Mucosa of gallbladder (tissue), 1 donor: ENCODE data around the gene KCNMB1. TPM values are rescaled to one million over a fixed set of nuclear protein-coding genes. Genes with fewer than 3 reads are reported as not detected.
"Not testable (repeated sequence)": the region's sequence is repeated elsewhere in the genome, so short reads cannot be mapped to it uniquely, and the experiment has no call there.

Experiments
- DNase-seq: peaks from one replicate; pipeline ENCODE4 v3.0.0-alpha.2; 2020; ENCODE audit warnings: low spot score
- total RNA-seq: library from RNA; stranded (reverse); gene quantifications from one replicate; pipeline ENCODE4 v1.2.1, GENCODE V29; 2021
- donor health status: DM: no; HTN: no; CAD: no.

KCNMB1 gene
- total RNA-seq, 1 donor from 2014 or later: 20.9 TPM

DNA sequence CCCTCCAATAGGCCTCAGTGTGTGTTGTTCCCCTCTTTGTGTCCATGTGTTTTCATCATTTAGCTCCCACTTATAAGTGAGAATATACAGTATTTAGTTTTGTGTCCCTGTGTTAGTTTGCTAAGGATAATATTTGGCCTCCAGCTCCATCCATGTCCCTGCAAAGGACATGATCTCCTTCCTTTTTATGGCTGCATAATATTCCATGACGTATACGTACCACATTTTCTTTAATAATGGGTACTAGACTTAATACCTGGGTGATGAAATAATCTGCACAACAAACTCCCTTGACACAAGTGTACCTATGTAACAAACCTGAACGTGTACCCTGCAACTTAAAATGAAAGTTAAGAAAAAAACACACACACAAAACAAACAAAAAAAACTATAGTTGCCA lies 12.6 kb downstream of the KCNMB1 start:
- DNase-seq: not testable (repeated sequence)

DNA sequence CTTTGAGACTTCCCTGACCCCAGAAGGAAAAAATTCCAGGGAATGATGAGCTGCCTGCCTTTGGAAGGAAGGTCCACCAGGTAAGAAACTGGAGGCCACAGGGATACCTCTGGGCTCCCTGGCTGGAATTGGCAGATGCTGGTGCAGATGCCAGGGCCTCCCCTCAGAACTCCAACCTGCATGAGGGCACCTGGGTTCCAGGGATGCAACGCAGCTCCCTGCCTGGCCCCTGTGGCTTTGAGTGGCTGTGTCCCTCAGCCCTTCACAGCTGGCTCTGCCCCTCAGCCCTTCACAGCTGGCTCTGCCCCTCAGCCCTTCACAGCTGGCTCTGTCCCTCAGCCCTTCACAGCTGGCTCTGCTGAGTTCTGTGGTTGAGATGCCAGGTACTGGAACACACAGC lies 13.9 kb downstream of the KCNMB1 start:
- no peak for DNase-seq

DNA sequence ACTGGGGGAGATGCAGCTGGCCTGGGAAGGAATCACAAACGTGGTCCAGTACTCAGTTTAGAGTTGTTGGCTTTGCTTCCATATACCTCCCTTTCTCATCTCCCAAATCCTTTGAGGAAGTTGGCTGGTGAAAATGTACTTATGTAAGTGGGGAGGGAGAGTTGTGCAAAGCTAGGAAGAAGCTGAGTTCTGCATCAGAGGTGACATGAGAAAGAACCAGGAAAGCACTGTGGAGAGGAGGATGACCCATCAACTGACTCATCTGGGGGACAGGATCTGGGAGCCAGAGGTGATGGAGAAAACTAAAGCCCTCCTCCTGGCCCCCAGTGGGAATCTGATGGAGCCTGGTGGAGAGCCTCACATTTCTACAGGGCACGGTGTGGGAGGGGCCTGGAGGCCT lies 16.2 kb downstream of the KCNMB1 start:
- DNase-seq: no peak

DNA sequence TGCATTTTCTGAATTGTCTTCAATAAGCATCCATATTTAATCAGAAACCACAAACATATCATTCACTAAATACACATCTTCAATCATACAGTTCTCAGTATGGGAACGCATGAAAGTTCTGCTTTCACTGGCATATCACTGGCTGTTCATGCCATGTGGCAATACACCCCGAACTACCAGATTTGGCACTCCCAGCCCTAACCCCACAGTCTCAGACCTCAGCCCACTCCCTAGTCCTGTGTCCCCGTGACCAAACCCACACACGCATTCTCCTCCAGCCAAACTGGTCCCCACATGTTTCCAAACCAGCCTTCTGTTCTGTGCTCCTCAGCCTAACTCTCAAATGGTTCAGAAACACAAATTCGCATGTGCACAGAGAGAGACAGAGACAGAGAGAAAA lies 20.6 kb downstream of the KCNMB1 start:
- DNase-seq: no peak

DNA sequence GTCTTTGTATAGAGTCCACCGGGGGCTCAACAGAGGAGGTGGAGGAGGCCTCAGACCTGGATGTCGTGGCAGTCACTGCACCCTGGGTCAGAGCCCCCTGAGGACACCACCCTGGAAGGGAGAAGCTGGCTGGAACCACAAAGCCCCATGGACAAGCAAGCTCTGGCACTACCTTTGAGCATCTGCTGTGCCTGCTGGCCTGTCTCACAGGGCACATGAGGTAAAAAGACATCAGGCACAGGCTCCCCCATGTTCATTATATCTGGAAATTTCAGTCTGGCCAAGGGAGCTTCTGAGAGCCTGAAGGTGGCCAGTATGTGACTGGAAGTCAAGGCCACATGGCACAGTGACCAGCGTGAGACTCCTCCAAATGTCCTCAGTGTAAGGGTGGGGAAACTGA lies 22.9 kb downstream of the KCNMB1 start:
- DNase-seq: no peak

DNA sequence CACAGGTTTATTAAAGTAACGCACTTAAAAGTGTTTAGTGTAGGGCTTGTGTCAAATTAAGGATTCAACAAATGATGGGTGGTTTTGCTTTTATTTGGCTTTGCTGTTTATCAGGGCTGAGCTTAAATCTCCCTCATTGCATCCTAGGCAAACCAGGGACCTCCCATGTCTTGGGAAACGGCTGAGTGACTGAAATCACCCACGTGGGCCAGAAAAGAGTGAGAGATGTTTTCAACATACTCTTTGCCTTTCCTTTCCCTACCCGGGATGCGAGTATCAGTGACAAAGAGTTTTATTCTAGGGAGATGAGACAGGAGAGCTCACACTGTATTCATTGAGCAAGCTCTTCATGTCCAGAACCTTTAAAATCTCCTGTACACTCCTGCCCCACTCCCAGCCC lies 23.3 kb downstream of the KCNMB1 start:
- no peak for DNase-seq

DNA sequence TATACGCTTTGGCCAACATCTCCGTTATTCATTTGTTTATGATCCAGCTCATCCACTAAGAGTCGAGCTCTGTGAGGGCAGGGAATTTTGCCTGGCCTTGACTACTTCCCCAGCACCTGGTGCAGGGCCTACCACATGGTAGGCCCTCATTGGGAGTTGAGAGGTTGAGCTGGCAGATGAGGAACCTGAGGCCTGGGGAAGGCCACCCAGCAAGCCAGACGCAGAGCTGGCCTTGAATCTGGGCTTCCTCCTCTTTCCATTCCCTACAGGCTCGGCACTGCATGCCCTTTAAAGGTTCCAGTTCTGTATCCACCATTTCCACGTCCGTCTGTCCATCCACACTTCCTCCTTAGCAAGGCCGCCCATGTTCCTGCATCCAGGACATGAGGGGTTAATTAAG lies 24.2 kb downstream of the KCNMB1 start:
- DNase-seq: no peak

DNA sequence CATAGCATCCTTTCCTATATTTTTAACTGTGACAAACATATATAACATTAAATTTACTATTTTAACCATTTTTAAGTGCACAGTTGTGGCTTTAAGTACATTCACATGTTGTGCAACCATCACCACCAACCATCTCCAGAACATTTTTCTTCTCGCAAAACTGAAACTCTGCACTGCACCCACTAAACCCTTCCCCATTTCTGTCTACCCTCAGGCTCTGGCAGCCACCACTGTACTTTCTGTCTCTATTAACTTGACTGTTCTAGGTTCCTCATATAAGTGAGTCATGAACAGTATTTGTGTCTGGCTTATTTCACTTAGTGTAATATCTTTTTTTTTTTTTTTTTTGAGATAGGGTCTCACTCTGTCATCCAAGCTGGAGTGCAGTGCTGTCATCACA lies 25.5 kb downstream of the KCNMB1 start:
- DNase-seq: no peak

DNA sequence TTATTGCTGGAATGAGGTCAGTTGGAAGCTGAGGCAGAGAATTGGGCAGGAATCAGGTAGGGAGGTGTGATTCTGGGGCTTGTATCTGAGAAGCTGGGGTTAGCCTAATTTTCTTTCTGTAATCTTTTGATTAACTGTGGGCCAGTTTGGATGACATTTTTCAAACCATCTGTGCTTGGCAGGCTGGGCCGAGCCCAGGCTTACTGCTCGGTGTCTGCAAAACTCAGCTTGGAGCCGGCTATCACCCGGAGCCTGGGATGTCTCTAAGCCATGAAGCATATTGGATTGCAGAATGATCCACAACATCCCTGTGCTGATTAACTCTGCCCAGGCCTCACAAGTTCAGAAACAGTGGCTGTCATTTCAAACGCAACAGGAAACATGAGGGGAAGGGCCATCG lies 26.5 kb downstream of the KCNMB1 start:
- DNase-seq: no peak

DNA sequence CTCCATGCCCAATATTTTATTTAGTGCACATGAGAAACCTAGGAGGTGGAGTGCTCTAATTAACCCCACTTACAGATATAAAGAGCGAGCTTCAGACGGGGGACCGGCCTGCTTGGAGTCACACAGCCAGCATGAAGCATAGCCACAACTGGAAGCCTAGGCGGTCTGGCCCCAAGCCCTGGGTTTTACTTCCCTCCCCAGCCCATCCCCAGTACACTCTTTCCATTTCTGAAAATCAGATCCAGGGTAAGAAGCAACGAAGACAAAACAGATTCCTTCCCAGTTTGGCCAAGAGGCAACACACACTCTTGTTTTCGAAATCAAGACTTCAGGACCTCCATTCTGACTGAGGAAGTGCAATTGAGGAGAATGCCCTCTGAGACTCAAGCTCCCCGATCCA lies 27.1 kb downstream of the KCNMB1 start:
- peak; percentile 45 for DNase-seq

DNA sequence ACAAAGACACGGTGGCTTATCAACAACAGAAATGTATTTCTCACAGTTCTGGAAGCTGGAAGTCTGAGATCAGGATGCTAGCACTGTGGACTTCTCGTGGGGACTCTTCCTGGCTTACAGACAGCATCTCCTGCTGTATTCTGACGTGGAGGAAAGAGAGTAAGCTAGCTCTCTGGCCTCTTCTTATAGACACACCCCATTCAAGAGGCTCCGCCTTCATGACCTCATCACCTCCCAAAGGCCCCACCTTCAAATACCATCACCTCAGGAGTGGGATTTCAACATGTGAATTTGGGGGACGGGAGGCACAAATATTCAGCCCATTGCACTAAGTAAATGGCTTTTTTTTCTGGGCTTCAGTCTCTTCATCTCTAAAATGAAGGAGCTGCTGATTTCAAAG lies 27.6 kb downstream of the KCNMB1 start:
- no peak for DNase-seq

DNA sequence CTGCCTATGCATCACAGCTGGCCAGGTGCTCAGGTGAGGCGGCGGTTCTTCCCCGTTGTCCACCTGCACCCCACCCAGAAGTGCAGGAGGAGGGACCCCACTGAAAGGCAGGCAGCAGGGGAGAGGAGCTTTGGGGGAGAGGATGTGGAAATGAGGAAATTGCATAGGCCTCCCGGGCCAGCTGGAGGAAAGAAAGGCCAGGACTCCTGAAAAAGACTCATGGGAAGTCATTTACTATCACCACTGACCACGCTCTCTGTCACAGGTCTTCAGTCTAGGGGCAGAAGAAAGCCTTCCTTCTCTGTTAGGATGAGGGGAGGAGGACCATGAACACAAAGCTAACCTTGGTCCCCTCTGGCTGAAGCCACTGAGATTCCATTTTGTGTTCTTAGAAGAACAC lies 28.1 kb downstream of the KCNMB1 start:
- DNase-seq: no peak

DNA sequence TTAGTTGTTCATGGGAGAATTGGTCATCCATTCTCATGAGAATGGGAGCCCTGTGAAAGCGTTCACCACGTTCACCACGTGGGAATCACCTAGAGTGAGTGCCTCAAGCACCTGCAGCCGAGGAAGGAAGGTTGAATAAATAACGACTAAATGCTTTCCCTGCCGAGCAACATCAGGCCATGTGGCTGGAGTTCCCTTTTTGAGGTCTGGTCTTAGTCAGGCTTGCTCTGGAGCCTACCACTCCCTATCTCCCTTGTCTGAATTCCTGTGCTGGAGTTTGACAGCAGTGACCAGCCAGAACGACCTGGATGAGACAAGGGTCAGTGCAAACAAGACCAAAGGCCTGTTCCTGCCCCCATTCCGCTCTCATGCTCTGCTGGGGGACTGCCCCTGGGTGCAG lies 28.5 kb downstream of the KCNMB1 start:
- no peak for DNase-seq

DNA sequence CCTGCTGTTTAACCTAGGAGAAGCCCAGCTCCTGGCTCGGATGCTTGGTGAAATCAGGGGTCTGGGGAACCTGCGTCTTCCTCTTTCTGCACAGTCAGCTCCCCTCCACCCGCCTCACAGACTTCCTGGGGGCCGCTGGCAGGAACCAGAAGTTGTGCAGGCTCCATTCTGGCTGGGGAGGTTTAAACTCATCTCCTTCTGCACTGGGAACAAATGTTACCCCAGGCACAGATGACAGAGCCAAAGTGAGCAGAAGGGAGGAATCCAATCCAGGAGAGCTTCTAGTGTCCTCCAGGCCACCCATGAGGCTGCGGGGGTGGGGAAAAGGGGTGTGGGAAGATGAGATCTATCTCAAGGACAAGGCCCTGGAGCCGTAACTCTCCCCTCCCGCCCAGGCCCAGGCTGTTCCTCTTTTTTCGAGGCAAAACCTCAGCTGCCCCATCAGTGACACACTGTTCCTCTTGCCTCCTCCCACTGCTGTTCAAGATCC lies 31.2 kb downstream of the KCNMB1 start:
- peak; percentile 46 for DNase-seq

DNA sequence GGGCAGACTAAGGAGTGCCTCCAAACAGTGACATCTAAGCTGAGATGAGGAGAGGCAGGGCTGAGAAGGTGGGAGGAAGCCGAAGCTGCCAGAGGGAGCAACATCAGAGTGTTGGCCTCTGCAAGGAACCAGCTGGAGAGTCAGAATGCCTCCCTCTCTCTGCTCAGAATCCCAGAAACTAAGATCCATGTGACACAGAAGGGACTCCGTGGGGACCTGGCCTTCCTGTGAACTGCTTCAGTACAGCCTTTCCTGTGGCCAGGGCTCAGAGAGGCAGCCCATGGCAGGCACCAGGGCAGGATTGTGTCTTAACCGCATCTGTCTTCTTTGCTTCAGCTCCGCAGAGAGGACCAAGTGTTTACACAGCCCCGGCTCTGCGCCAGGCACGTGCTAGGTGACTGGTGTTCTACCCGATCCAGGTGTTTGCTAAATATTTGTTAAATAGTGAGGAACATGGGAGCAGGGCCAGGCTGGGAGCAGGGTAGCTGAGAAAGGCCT lies 33.5 kb downstream of the KCNMB1 start:
- no peak for DNase-seq

DNA sequence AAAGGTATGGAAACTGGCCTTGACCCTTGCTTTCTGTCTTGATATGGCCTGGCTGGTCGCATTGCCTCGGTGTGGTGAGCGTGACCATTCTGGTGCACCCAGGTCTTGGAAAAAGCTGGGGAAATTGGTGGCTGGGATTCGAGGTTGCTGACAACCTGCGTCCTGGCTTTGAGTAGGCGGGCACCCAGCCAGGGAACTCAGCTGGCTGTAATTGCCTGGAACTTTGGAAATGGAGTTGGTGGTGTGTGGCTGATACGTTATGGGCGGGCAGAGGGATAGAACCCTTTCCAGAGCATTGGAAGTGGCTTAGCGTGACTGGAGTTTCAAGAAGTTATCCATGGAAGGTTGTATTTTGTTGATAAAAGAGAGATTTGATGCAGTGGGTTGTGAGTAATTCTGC lies 35.2 kb downstream of the KCNMB1 start:
- DNase-seq: no peak

DNA sequence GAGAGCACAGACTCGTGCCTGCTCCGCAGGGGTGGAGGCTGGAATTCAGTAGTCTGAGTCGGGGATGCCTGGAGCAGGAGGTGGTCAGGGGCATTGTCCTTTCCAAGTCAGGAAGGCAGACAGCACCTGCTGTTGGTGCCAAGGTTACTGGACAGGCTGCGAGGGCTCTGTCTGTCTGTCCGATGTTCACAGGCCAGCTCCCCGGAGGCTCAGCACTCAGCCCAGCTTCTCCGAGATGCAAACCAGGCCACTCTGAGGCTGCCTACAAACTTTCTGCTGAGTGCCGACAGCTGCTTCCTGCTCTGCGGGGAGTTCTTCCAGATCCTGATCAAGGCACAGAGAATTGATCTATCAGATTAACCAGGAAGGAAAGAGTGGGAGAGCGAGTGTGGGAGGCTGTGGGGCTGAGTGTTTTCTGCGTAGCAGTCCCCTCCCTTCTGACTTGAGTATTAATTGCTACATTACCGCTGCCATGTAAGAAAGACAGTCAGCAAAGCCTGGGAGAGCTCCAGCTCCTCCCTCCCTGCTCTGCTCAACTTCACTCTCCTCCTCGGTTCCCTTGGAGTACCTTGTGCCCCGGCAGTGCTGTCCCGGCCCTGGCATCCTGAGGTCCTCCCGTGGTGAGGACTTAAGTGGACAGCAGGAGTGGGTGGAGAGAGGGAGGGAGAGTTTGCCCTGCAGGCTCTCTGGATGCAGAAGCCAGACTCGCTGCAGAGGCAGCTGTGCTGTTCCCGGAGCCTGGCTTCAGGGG lies 36.0 kb downstream of the KCNMB1 start:
- peak; percentile 33 for DNase-seq

DNA sequence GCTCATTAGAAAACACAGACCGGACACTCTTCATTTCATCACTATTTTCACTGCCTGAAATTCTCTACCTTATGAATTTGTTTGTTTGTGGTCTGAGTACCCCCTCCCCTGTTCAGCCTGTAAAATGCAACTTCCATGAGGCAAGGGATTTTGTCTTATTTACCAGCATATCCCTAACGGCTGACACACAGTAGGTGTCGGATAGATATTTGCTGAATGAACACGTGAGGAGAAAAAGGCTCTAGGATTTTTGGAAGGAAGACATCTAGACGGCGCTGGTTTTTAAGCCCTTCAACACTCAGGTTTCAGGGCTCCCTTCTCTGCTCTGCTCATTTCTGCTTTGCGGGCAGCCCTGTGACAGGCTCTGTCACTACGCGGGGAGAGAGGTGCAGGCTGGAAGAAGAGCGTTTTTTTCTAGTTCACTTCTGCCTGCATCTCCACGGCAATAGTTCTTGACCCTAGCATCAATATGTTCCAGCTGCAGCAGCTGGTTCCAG lies 41.0 kb downstream of the KCNMB1 start:
- no peak for DNase-seq

DNA sequence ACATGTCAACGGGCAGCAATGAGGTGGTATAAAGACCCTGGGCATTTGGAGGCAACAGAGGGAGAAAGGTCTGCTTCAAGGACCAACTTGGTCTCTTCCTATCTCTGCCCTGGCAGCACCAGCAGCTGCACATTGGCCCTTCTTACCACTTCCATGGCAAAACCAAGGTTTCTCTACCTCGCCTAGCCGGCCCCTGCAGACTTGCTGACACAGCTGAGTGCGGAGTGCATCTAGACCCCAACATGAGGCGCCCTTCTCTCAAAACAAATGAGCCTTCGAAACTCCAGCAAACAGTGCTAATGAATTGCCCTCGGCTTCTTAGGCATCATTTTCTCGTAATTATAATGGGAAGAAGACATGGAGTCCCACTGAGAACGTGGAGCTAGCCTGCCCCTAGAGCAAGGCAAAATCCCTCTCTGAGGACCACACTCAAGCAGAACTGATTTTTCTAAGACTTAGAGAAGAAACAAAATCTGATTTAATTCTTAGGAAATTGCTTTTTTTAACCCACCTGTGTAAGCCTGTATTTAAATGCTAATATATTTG lies 42.1 kb downstream of the KCNMB1 start:
- DNase-seq: no peak

DNA sequence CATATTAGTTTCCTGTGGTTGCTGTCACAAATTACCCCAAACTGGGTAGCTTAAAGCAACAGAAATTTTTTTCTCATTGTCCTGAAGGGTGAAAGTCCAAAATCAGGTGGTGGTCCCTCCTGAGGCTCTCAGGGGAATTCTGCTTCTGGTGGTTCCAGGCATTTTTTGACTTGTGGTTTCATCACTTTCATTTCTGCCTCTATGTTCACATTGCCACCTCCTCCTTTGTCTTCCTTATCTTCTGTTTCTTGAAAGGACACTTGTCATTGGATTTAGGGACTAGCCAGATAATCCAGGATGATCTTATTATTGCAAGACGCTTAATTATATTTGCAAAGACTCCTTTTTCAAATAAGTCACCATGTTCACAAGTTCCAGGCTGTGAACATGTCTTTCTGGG lies 43.2 kb downstream of the KCNMB1 start:
- DNase-seq: no peak

DNA sequence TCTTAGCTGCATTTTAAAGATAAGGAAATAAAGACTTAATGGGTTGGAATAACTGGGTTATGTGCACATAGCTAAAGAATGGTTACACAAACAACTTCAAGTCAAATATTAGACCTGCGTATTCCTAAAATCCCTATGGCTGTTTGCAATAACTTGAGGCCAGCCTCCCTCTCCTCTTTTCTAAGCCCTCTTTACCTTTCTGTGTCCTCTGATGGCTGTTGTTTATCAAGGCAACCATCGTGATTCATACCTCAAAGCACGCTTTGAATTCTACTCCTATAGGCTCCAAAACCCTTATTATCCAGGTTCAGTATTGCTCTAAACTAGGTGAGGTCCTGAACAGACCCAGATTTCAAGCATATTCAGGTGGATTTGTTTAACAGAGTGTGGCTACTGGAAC lies 46.0 kb downstream of the KCNMB1 start:
- no peak for DNase-seq

DNA sequence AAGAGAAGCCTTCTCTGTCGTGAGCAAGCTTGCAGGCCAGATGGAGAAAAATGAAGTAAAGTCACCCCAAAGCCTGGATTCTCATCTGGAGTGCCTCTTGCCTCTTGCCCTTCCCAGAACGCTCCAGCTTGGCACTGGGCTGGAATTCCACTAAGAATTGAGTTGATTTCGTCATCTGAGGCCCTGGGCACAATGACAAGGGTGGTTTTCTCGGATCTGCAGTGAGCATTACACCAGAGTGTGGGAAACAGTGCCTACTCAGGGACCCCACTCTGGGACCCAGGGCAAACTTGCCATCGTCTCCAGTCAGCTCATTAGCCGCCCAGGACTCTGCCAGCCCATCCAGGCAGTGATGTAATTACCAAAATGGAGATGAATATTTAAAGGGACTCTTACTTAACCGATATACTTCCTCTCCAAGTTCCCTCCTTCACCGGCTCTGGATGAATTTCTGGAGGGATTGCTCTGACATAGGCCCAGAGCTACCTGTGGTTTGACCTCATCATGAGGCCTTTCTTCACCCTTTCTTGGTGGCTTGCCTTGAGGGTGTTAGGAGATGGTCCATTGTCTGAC lies 46.9 kb downstream of the KCNMB1 start:
- DNase-seq: no peak

DNA sequence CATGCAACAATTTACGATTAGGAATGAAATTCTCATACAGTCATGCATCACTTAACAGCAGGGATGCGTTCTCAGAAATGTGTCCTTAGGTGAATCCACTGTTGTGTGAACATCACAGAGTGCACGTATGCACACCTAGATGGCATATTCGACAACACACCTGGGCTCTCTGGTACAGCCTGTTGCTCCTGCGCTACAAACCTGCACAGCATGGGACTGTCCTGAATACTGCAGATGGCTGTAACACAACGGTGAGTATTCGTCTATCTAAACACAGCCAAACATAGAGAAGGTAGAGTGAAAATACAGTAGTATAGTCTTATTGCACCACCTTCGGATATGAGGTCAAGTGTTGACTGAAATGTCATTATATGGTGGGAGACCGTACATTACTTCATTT lies 47.6 kb downstream of the KCNMB1 start:
- no peak for DNase-seq
